NAMALWA (cell line): Measurements from ENCODE around the gene GPR68.
A peak's percentile ranks its signal among the peaks of the same experiment; 100 is the strongest.
"Not testable (repeated sequence)": the region's sequence is repeated elsewhere in the genome, so short reads cannot be mapped to it uniquely, and the experiment has no call there.

ENCODE experiments used
- DNase-seq: peaks from one replicate; pipeline ENCODE4 v3.0.0-alpha.2; 2015; ENCODE audit warnings: low spot score

Gene GPR68

GRCh38 chr14:91272341-91273272 lies 28.1 kb upstream of the GPR68 start:
- no peak for DNase-seq

GRCh38 chr14:91271639-91272038 lies 27.1 kb upstream of the GPR68 start:
- DNase-seq: no peak

DNA sequence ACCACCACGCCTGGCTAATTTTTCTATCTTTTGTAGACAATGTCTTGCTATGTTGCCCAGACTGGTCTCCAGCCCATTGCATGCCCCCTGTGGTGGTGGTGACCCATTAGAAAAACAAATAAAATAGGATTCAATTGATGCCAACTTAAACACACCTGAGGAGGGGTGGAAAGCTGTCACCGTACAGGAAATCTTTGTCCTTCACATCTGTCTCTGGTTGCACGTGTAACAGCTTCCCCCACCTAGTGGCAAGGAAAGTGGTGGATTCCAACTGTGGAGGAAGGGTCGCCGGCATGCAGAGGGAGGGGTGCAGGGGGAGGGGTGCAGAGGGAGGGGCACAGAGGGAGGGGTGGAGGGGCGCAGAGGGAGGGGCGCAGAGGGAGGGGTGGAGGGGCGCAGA lies 26.1 kb upstream of the GPR68 start:
- DNase-seq: no peak

GRCh38 chr14:91270188-91270587 lies 25.7 kb upstream of the GPR68 start:
- DNase-seq: no peak

- no peak for DNase-seq
Measured at GRCh38 chr14:91269076-91269991, 24.8 kb upstream of the GPR68 start.

GRCh38 chr14:91267965-91268437 lies 23.5 kb upstream of the GPR68 start:
- DNase-seq: no peak

- not testable (repeated sequence) for DNase-seq
Measured at GRCh38 chr14:91266276-91266675, 21.8 kb upstream of the GPR68 start.

- DNase-seq: no peak
Measured at GRCh38 chr14:91265404-91265803, 20.9 kb upstream of the GPR68 start.

- DNase-seq: no peak
Measured at GRCh38 chr14:91264151-91265150, 19.9 kb upstream of the GPR68 start.

- no peak for DNase-seq
Measured at GRCh38 chr14:91263329-91263728, 18.8 kb upstream of the GPR68 start.

DNA sequence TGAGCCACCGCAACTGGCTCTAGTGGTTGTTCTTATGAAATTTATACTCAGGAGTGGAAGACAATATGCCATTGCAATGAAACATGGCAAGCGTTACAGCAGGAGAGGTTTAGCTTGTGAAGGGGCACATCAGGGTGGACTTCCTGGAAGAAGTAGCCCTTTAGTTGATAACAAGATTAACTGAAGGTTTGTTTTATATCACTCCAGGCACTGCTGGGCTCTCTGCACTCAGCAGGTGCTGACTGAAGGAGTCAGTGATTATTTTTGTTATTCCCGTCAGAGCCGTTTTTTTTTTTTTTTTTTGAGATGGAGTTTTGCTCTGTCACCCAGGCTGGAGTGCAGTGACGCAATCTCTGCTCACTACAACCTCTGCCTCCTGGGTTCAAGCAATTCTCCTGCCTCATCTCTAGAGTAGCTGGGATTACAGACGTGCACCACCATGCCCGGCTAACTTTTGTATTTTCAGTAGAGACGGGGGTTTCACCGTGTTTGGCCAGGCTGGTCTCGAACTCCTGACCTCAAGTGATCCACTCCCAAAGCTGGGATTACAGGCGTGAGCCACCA lies 17.6 kb upstream of the GPR68 start:
- no peak for DNase-seq

- peak; percentile 64 for DNase-seq
Measured at GRCh38 chr14:91261115-91261514, 16.6 kb upstream of the GPR68 start.

DNA sequence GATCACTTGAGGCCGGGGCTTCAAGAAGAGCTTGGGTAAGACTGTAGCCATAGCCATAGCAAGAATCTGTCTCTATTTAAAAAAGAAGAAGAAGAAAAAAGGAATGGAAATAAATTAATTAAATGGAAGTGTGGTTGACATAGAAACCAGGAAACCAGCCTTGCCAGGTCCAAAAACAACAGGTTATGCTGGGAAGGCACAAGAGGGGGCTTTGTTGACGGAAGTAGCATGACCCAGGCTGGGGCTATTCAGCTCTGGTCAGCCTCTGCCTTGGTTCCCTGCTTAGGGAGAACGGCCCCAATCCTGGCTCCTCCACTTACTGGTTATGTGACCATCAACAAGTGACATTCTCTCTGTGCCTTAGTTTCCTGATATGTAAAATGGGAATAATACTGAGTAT lies 14.4 kb upstream of the GPR68 start:
- DNase-seq: no peak

DNA sequence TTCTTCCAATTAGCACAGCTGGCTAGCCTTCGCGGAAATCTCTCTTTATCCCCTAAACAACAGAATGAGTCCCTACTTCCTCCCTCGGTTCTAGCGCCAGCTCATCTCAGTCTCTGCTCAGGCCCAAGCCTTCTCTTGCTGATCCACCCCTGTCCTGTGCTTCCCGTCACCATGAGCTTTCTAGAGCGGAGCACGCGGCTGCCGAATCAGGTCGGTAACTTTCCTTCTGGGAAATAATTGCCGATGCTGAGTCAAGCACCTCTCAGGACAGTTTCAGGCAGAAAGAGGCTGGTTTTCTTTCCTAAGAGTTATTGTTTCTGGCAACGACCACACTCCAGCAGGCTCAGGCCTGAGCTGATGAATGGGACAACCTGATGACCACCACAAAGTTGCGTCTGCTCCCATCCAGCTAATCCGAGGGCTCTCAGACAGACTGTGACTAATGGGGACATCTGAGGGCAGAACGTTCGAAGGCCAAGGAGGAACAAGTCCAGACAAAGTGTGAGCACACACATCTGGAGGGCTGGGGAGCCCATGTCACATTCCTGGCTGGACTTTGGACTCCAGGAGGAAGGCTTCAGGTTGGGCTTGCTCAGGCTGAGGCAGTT lies 13.6 kb upstream of the GPR68 start:
- DNase-seq: no peak

DNA sequence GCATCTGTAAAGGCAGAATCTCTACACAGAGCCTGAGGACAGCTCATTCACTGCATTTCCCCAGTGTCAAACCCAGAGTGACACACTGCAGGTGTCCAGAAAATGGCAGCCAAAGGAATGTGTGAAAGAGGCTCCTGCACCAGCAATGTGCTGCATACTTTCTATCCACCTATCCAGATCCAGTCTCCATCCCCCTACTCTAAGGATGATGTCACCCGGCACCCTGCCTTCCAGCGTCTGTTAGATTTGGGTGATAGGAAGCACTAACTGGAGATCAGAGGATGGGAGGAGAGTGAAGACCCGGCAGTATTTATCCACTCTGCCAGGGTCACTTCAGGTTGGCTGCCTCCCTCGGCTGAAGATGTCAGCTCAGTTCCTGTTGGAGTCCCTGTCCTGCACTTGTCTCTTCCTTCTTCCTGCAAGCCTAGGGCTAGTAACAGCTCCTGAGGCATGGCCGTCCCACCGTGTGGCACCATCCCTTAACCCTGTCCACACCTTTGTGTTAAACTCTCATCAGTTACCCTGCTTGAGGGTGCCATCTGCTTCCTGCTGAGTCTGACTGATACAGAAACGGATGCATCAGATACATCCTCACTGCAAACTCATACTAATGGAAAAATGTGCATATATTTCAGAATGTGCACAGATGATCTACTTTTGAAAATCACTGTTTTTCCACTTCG lies 13.0 kb upstream of the GPR68 start:
- no peak for DNase-seq

DNA sequence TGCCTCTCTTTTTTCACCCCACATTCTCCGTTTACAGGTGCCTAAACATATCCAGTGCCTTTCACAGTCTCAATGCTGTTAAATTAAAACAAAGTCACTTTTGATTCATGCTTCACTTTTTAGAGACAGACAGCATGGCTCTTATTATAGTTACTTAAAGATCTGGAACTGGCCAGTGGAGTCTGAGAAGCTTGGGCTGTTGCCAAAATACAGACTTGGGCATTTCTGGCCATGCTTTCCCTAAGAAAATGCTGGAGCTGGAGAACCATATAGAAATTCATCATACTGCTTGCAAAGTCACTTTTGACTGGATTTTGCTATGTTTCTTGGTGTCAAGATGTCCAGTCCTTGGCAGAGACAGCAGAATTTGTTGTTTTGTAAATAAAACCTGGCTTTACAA lies 12.2 kb upstream of the GPR68 start:
- DNase-seq: no peak

GRCh38 chr14:91255026-91255695 lies 10.7 kb upstream of the GPR68 start:
- DNase-seq: no peak

GRCh38 chr14:91254461-91254860 lies 10.0 kb upstream of the GPR68 start:
- DNase-seq: no peak

DNA sequence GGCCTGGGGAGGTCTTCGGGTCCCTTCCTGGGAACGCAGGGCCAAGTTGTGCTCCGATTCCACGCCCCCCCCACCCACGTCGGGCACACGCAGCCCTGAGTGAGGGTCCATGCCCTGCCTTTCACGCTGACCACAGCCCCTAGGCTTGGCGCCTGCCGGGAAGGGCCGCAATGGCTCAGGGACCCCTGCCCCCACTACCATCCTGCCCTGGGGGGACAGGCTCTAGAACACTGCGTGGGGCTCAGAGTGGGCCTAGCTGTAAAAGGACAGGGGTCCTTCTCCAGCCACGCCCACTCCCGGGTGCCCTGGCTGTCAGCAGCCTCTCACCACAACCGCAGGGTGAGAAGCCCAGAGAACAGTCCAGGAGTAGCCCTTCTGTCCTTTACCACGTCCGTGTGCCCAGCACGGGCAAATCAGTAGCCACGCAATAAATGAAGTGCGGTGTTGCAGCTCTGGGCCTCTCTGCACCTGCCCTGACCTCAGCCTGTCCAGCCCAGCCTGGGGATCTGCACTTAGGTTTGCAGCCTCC lies 9.4 kb upstream of the GPR68 start:
- no peak for DNase-seq
